Measurements from ENCODE around the gene SPRR3. TPM values are rescaled to one million over a fixed set of nuclear protein-coding genes. Genes with fewer than 3 reads are reported as not detected.

SPRR3 gene
- total RNA-seq, 1 experiment from 2014 or later: not detected

DNA sequence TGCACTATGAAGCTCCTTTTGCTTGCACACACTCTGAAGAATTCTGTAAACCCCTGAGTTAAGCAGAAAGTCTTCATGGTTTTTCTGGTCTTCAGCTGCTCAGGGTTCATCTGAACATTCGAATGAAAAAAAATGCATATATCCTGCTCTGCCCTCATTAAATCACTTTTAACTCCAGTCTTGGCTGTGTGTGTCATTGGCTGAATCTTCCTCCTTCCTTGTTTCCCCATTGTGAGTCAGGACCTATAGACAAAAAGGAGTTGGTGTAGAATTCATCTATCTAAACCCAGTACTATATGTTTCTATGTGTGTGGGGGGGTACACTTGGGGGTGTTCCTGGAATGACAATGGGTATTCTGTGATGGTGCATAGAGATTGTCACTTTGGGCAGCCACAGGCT lies 22.9 kb downstream of the SPRR3 start:
- Histone ChIP-seq H3K4me1 (ENCODE audit: control insufficient read depth in 1 of 2, insufficient read depth in 2 of 2, low read length in 2 of 2) (no peaks in the 10 kb centered on the region), H3K9me2 (ENCODE audit: insufficient read depth) (no peaks in the 10 kb centered on the region), H3K27ac (ENCODE audit: low read depth, low read length) (no peak overlapping the region), H2AFZ (ENCODE audit: low read depth, low read length, poor library complexity, severe bottlenecking) (no peak overlapping the region), H3K36me3 (ENCODE audit: control insufficient read depth in 1 of 2, insufficient read depth in 2 of 2, low read length in 2 of 2) (no peaks in the 10 kb centered on the region), H3K4me2 (ENCODE audit: low read length) (no peak overlapping the region), H3K9ac (ENCODE audit: low read length) (no peak overlapping the region), H3K79me2 (ENCODE audit: insufficient read depth, low read length) (no peaks in the 10 kb centered on the region), H3K9me3 (ENCODE audit: control insufficient read depth in 1 of 2, insufficient read depth in 1 of 2, low read depth in 1 of 2, low read length in 2 of 2) (no peaks in the 10 kb centered on the region), H3K4me3 (replicated peaks in 1 of 2; ENCODE audit: low read depth in 1 of 2, low read length in 2 of 2) (no peak overlapping the region), H3K27me3 (ENCODE audit: insufficient read depth, low read length) (peaks cover 13% of the 10 kb centered on the region), H4K20me1 (ENCODE audit: insufficient read depth) (no peaks in the 10 kb centered on the region)
- ATAC-seq (no peak), DNase-seq (ENCODE audit: low read depth, low spot score) (no peak)
- TF ChIP-seq, protein P1, sequence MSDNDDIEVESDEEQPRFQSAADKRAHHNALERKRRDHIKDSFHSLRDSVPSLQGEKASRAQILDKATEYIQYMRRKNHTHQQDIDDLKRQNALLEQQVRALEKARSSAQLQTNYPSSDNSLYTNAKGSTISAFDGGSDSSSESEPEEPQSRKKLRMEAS (IDR thresholded peaks at IDR 0.05): no peak
- TF ChIP-seq CBX3 (IDR thresholded peaks at IDR 0.05; ENCODE audit: low read depth) (no peak), JUND (IDR thresholded peaks at IDR 0.05) (no peak), ZFX (IDR thresholded peaks at IDR 0.05) (no peak), FOSL1 (IDR thresholded peaks at IDR 0.05; ENCODE audit: low read depth) (no peak), EGR1 (IDR thresholded peaks at IDR 0.05; ENCODE audit: low read depth) (no peak), SP1 (IDR thresholded peaks at IDR 0.05; ENCODE audit: low read depth) (no peak), SRF (IDR thresholded peaks at IDR 0.05; ENCODE audit: low read depth) (no peak), TCF7L2 (IDR thresholded peaks at IDR 0.05; ENCODE audit: borderline replicate concordance, extremely low read depth, insufficient read depth, insufficient read length) (no peak), ZNF274 (IDR thresholded peaks at IDR 0.05; ENCODE audit: low read depth, low read length) (no peak), RAD21 (IDR thresholded peaks at IDR 0.05; ENCODE audit: low read depth) (no peak)
- TF ChIP-seq, protein P2, sequence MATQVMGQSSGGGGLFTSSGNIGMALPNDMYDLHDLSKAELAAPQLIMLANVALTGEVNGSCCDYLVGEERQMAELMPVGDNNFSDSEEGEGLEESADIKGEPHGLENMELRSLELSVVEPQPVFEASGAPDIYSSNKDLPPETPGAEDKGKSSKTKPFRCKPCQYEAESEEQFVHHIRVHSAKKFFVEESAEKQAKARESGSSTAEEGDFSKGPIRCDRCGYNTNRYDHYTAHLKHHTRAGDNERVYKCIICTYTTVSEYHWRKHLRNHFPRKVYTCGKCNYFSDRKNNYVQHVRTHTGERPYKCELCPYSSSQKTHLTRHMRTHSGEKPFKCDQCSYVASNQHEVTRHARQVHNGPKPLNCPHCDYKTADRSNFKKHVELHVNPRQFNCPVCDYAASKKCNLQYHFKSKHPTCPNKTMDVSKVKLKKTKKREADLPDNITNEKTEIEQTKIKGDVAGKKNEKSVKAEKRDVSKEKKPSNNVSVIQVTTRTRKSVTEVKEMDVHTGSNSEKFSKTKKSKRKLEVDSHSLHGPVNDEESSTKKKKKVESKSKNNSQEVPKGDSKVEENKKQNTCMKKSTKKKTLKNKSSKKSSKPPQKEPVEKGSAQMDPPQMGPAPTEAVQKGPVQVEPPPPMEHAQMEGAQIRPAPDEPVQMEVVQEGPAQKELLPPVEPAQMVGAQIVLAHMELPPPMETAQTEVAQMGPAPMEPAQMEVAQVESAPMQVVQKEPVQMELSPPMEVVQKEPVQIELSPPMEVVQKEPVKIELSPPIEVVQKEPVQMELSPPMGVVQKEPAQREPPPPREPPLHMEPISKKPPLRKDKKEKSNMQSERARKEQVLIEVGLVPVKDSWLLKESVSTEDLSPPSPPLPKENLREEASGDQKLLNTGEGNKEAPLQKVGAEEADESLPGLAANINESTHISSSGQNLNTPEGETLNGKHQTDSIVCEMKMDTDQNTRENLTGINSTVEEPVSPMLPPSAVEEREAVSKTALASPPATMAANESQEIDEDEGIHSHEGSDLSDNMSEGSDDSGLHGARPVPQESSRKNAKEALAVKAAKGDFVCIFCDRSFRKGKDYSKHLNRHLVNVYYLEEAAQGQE (IDR thresholded peaks at IDR 0.05; ENCODE audit: low read depth): no peak
- TF ChIP-seq, protein P3, sequence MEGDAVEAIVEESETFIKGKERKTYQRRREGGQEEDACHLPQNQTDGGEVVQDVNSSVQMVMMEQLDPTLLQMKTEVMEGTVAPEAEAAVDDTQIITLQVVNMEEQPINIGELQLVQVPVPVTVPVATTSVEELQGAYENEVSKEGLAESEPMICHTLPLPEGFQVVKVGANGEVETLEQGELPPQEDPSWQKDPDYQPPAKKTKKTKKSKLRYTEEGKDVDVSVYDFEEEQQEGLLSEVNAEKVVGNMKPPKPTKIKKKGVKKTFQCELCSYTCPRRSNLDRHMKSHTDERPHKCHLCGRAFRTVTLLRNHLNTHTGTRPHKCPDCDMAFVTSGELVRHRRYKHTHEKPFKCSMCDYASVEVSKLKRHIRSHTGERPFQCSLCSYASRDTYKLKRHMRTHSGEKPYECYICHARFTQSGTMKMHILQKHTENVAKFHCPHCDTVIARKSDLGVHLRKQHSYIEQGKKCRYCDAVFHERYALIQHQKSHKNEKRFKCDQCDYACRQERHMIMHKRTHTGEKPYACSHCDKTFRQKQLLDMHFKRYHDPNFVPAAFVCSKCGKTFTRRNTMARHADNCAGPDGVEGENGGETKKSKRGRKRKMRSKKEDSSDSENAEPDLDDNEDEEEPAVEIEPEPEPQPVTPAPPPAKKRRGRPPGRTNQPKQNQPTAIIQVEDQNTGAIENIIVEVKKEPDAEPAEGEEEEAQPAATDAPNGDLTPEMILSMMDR (IDR thresholded peaks at IDR 0.05 in 2 of 3, conservative IDR thresholded peaks at IDR 0.05 in 1 of 3; ENCODE audit: borderline replicate concordance in 1 of 3, insufficient read depth in 1 of 3, low read depth in 2 of 3, low read length in 2 of 3): no peak
- TF ChIP-seq, protein P4, sequence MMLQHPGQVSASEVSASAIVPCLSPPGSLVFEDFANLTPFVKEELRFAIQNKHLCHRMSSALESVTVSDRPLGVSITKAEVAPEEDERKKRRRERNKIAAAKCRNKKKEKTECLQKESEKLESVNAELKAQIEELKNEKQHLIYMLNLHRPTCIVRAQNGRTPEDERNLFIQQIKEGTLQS (IDR thresholded peaks at IDR 0.05): no peak
- intact Hi-C loops (cut with micrococcal nuclease): no loop called here
- ChIA-PET POLR2A (no interaction called here), CTCF (no interaction called here), RAD21 (ENCODE audit: low non-redundant PET in 1 of 2, low total read pairs in 2 of 2, uncharacterized antibody in 2 of 2, unreplicated experiment in 2 of 2) (no interaction called here)
- BruUV-seq (replicated peaks): no TSS peak

Data from HCT116 (cell line).